ENCODE data around the gene SMARCB1.

Gene SMARCB1

DNA sequence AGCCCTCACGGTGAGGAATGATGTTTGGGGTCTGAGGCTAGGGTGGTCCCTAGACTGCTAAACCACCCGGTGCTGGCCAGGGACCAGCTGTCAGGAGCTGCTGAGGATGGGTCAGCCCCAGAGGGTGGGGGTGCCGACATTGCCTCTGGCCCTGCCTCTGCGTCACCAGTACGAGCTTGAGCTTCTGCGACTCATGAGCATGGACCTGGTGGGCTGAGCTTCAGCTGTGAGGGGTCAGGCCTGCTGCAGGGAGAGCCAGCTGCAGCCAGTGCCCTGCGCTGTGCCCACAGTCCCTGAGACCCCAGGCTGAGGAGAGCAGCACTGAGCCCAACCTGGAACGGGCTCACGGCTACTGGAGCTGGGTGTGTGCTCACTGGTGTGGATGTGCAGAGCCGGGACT, 45.0 kb downstream of the SMARCB1 start:
- DNase-seq (ENCODE audit: low spot score) = no peak

DNA sequence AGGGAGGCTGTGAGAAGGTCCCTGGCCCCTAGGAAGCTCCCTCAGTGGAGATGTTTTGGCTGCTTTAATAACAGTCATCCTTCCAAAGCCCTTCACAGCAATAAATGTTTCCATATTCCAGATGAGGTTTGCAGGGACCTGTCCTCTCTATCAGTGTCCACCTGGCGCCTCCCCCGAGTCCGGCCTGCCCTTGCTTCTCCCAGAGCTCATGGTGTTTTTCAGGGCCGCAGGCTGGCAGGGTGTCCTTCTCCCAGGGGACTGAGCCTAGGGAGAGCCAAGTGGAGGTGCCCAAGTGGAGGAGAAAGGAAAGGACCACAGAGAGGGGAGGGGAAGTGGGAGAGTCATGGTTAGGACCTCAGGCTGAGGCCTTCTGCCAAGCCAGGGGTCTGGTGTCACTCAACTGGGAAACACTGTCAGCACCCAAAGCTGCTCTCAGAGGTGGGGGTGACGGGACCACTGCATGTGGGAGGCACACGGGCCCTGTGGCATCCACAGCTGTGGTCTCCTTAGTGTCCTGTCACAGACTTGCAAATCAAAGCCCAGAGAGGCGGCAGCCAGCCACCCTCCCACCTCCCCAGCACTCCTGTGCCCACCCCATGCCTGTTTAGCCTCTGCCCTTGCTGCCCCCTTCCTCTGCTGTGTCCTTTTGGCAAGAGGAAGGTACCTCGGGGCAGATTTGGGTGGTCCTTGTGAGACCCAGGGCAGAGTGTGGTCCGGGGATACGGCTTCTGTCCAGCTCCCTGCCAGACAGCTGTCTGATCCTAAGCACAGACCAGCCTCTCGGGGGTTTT, 45.7 kb downstream of the SMARCB1 start:
- no peak for DNase-seq (ENCODE audit: low spot score)

DNA sequence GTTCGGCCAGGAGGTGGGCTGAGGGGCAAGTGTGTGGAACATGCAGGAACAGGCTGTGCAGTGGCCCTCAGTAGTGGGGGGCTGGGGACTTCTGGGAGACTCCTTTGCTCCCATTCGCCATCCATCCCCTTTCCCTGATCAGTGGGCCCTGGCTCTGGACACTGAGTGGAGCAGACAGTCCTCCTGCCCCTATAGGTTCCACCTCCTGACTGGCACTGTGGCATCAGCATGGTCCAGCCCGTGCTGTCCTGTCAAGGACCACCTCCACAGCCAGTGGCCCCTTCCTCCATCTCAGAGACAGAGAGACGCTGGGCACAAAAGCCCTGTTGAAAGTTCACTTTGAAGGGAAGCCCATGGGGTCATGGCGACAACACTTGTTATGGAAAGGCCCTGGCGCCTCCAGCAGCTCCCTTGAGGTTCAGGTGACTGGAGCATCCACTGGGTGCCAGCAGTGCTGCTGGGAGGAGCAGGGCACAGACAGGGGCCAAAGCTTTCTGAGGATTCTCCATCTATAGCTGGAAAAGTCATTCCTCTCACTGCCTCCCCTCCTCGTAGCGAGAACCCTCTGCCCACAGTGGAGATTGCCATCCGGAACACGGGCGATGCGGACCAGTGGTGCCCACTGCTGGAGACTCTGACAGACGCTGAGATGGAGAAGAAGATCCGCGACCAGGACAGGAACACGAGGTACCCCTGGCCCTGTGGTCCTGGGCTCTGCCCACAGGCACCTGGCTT, 46.4 kb downstream of the SMARCB1 start:
- DNase-seq (ENCODE audit: low spot score) = no peak

DNA sequence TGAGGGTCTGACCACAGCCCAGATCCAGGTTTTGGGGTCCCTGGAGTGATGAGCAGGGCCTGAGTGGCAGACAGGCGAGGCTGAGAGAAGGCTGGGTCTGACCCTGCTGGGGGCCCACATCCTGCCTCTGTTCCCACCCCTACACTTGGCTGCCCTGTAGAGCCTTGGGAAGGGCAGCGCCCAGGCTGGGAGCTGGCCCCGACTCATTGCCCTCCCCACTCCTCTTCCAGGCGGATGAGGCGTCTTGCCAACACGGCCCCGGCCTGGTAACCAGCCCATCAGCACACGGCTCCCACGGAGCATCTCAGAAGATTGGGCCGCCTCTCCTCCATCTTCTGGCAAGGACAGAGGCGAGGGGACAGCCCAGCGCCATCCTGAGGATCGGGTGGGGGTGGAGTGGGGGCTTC, 47.1 kb downstream of the SMARCB1 start:
- no peak for DNase-seq (ENCODE audit: low spot score)

DNA sequence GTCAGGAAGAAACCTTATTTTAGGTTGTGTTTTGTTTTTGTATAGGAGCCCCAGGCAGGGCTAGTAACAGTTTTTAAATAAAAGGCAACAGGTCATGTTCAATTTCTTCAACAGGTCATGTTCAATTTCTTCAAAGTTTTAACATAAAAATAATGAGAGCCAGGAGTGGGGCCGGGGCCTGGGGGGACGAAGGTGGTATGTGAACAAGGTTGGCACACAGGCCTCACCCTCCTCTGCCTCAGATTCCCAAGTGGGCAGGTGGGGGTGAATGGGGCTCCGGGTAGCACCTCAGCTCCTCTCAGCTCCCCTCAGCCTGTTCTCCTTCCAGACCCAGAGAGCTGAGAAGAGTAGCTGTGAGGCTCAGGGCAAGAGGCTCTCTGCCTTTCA, 47.6 kb downstream of the SMARCB1 start:
- DNase-seq (ENCODE audit: low spot score) = no peak

DNA sequence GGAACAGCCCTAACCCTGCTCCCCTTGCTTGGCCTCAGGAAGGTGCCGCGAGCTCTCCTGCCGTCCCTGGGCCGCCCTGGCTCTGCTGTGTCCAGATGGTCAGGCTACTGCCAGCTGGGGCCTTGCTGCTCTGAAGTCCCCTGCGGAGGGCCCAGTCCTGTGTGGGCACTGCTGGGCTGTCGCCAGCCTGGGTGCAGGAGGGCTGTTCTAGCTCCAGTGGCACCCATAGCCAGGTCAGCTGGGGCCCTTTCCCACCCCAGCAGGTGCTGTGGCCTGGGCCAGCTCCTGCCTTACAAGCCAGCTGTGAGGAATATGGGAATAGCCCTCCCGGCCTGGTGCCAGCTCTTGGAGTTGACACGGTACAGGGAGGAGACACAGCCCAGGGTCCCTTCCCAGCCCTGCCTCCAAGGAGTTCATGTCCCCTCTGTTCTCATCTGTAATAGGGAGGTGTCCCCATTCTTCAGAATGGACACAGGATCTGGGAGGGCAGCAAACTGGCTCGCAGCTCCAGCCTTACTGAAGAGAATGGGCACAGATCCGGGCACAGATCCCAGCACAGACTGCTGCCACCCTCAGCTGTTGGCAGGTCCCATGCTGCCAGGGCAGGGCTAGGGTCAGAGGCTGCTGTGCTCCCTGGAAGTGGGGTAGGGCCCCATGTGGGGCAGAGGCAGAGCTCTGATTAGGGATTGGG, 48.2 kb downstream of the SMARCB1 start:
- DNase-seq (ENCODE audit: low spot score) = peak; percentile 86

DNA sequence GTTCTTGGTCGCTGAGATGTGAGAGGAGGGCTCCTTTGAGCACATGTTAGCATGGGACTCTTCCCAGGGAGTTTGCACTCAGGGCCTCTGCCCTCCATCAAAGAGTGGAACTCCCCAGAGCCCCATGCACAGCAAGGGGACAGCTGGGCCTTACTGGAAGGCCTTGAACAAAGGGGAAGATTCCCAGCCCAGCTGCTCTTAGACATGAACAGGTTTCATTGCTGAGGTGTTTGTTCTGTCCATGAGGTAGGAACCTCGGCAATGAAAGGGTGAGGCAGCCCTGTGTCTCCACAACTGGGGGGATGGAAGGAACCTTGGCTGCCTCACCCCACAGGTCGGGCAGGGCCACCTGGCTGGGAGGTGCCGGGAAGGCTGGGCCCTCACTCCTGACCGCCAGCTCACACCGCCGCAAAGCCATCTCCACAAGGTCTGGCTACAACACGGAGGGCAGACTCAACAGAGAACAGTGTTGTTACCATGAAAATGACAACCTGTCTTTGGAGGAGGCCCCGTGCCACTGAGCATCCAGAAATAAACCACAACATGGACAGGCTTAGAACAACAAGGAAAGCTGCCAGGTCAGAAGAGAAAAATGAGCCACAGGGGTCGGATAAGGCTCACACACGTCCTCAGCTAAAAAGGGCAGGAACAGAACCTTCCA, 48.8 kb downstream of the SMARCB1 start:
- DNase-seq (ENCODE audit: low spot score) = no peak

DNA sequence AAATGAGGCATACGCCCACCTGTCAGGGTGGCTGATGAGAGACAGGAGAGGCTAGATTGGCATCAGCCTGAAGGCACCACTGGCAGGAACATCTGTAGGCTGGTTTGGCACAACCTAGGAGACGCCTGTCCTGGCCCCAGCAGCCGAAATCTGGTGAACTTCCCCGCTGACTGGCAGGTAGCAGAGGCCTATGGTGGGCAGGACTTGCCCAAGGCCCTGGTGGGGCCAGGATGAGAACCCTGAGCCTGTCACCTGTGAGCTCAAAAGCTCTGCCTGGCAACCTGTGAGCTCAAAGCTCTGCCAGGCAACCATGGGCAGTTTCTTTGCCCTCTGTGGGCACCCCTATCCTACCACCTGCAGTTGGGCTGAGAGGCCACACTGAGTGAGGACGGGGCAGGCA, 49.5 kb downstream of the SMARCB1 start:
- no peak for DNase-seq (ENCODE audit: low spot score)

DNA sequence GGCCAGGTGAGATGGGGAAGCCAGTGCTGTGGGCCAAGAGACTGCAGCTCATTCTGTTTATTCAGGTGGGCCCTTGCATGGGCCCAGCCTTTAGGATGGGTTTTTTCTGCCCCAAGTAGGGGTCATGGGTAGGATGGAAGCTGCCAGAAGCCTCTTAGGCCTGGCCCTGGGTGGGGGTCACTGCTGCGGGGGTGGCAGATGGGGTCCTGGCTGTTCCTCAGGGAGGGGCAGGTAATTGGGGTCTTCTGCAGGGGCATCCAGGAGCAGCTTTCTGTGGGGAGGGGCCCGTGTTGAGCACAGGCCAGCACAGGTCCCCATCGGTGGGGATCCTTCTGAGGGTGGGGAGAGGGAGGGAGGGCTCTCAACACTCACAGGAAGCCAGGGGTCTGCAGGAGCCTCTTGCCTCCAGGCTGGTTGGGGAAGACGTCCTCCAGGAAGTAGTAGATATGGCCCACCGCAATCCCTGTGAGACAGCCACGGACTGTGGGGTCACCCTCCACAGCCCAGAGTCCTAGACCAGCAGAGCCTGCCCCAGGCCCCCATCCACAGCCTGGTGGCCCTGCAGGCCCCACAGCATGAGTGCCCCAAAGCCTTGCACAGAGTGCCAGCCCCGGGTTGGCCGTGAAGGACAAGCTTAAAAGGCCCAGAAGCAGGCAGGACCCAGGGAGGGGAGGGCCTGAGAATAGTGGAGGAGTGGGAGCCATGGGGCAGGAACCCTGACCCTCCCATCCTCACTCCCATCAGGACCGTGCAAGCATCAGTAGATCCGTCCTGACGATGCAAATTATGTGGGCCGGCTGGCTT, 50.1 kb downstream of the SMARCB1 start:
- no peak for DNase-seq (ENCODE audit: low spot score)

DNA sequence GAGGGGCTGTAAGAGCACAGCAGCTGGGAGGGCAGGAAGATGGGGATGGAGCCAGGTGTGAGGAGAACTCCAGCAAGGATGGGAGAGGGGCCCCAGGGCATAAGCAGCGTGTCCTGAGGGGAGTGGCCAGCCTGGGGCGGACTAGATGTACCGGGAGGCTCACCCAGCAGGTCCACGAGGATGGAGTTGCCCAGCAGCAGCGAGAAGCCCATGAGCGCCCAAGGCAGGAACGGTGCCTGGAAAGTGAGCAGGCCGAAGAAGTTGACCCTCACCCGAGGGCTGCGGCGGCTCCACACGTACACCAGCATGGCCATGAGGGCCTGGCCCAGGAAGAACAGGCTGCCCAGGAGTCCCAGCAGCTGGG, 50.7 kb downstream of the SMARCB1 start:
- DNase-seq (ENCODE audit: low spot score) = no peak

DNA sequence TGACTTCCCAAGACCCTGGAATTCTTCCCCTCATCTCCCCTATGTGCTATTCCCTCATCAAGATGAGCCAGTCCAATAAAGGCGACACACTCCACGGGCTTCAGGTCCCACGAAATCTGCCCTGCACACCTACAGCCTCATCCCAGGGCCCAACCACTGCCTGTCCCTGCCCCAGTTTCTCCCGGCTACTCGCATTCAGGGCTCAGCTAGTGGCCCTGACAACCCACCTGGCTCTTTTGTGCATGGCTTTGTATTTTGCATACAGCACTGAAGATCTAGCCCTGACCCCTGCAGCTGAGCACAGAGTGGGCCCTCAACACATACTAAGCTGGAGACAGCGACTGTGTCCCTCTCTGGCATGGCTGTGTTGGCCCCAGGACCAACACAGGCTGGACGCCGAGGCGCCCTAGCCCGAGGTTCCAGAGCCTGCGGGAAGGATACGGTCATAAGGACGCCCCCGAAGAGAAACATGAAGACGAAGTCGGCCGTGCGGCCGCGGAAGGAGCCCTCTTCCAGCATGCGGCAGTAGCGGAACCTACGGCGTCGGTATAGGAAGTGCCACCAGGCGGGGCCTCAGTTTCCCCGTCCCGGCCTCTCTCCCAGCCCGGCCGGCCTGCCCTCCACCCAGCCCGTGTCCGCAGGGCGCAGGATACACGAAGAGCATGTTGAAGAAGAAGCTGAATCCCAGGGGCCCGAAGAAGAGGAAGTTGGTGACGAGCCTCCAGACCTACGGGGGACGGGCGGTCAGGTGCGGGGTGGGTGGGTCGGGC, 51.3 kb downstream of the SMARCB1 start:
- no peak for DNase-seq (ENCODE audit: low spot score)

DNA sequence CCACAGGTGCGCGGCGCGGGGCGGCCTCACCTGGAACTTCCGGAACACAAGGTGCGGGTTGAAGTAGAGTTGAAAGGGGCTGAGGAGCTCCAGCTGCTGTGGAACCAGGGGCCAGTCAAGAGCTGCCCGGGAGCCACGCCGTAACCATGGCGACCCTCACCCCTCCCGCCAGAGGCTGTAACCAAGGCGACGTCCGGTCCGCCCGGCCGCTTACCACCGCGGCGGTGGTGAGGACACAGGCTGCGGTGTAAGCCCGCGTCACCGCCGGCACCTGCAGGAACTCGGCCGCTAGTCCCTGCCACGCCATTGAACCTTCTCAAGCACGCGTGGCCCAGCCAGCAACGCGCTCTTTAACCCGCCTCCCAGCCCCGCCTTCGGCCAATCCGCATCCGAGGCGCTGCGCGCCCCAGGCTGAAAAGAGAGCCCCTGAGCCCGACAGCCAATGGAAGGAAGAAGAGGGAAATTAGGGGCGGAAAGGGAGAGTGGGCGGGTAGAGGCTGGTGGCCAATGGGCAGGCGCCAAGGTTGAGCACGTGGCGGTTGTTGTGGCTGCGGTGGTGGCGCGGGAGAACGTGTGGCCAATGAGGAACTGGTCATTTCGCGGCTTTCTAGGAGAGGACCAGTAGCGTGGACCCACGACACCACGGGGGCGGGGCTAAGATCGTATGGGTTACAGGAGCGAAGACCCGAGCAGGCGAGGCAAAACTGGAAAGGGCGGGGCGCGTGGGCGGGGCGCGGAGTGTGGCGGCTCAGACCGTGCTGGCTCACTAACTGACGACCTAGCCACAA, 52.1 kb downstream of the SMARCB1 start, which contains the start of gene DERL3:
Gene DERL3 (minus strand): TSS at position 326 of the 788 bp plus-strand sequence. CDS start 19 bp downstream, at position 307.
- peak; percentile 89 for DNase-seq (ENCODE audit: low spot score)

DNA sequence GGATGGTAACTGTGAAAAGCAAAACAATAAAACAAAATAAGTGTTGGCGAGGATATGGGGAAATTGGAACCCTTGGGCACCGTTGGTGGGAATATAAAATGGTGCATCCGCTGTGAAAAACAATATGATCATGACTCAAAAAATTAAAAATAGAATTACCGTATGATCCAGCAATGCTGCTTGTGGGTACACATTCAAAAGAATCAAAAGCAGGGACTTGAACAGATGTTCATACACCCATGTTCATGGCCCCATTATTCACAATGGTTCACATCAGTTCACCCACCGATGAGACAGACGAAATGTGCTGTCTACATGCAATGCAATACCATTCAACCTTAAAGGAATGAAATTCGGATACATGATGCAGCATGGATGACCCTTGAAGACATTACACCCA, 53.3 kb downstream of the SMARCB1 start:
- no peak for DNase-seq (ENCODE audit: low spot score)

DNA sequence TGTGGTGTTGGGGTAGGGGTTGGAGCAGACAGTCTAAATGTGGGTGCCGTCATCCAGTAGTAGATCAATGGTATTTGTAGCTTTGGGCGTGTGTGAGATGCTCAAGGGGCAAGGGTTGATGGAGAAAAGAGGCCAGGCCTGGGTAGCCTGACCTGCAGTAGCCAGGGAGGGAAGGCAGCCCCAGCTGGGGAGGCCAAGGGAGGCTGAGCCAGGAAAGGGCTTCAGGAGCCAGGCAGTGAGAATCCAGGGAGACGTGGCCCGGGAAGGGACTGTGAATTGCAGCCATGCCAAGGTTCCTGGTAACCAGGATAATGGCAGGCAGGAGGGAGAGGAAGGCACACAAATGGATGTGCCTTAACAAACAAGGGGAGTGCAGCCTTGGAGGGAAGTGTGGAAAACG, 54.5 kb downstream of the SMARCB1 start:
- no peak for DNase-seq (ENCODE audit: low spot score)

DNA sequence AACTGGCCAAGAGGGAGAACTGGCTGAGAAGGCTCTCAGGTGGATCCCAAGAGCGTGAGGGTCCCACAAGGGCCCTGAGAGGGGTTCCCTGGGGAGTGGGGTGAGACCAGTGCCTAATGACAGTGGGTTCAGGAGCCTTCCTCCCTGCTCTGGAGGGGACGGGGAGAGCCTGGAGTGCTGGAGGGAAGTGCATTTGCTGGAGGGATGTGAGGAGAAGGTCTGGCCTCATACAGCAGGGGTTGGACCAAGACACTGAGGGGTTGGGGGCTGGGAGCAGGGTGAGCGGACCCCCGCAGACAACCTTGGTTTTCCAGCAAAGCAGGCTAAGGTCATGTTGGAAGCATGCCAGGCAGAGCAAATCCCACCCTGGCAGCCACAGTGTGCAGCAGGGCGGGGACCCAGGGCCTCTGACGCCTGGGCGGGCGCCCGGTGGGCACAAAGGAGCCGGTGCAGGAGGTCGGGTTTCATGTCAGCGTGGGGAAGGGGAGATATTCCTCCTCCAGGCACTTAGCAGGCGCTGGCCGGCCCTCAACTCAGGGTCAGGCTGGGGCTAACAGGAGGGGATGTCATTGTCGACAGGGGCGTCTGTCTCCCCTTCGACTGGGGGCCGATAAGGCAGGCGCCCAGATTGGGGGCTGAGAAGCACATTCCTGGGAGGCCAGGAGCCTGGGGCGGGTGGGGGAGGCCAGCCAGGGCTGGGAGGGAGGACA, 55.1 kb downstream of the SMARCB1 start:
- no peak for DNase-seq (ENCODE audit: low spot score)

DNA sequence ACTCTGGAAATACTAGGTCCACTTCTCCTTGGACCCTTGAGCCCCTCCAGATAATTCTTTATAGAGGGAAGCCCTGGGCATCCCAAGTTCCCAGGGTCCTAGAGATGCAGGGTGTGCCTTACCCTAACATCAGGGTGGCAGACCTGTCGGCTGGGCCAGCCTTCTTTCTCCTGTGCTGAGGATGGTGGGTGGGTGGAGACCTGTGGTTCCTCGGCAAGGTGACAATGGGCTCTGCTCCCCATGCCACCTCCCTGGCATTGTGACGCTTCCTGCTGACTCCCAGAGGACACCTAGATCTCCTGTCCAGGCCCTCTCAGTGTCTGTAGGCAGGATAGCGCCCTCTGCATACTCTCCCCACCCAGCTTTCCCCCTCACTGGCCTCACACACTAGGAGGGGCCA, 55.8 kb downstream of the SMARCB1 start:
- no peak for DNase-seq (ENCODE audit: low spot score)

DNA sequence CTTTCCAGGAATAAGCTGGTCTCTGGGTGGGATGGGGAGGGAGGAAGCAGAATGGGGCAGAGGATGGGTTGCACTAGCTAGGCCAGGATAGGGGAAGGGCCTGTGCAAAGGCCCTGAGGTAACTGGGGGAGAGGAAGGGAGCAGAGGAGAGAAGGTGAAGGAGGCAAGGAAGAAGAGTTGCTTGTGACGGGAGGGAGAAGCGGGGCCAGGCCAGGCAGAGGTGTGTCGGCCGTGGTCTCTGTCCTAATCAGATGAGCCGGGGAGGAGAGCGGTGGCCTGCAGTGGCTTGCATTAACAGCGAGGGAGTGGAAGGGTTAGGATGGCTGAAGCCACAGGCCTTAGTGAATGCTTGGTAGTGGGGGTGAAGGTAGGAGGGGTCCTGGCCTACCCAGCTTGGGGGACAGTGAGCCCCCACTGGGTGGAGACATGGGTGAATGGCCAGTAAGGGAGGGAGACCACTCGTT, 58.0 kb downstream of the SMARCB1 start:
- no peak for DNase-seq (ENCODE audit: low spot score)

DNA sequence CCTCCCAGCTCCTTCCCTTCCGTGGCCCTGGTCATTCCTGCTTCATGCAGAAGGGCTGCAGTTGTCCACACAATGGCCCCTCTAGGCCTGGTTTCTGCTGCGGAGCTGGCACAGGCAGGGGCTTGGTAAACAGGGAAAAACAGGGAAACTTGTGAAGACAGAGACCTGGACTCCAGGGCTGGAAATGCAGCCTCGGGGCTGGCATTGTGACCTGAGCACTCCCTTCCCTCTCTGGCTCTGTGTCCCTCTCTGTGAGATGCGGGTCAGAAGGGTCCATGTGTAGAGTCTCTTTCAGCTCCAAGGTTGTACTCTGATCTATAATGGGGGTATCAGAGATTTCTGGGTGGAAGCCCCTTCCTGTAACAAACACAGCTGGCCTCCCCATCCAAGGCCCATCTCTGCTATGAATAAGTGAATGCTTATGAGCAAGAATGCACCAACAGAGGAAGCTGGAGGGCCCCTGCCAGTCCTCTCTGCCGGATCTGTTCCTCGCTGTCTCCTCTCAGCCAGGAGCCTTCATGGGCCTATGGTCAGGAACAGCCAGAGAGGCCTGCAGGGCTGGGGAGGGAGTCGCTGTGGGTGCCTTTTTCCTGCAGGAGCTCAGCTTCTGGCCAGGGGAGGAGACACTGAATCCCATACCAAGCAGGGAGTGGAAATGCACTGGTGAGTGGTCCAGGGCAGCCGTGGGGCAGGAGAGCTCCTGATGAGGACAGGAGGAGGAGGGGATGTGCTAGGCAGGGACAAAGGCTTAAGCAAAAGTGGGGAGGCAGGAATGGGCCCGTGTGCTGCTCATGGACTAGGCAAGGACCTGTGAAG, 58.7 kb downstream of the SMARCB1 start:
- DNase-seq (ENCODE audit: low spot score) = no peak
